ENCODE data around the gene SPINK1.

The SPINK1 gene

GRCh38 chr5:147851578-147851977 is 20.1 kb upstream of the SPINK1 start:
- H3K9me3 ChIP-seq (ENCODE audit: insufficient read depth, low read length): no peaks in the 10 kb centered on the region
- TF ChIP-seq EZH2phosphoT487 (IDR thresholded peaks at IDR 0.05; ENCODE audit: low read depth) (no peak), CTCF (IDR thresholded peaks at IDR 0.05; ENCODE audit: low read depth, low read length) (no peak)
- H3K36me3 ChIP-seq (replicated peaks; ENCODE audit: low read depth, low read length): no peaks in the 10 kb centered on the region
- peaks cover 7% of the 10 kb centered on the region; the same call in 1 of the 2 replicates for H3K27me3 ChIP-seq (ENCODE audit: low read depth, low read length)
- H3K79me2 ChIP-seq (ENCODE audit: low read length): no peaks in the 10 kb centered on the region
- no peak overlapping the region for H3K27ac ChIP-seq (ENCODE audit: low read length)
- H3K4me3 ChIP-seq (ENCODE audit: low read length): no peak overlapping the region
- H2AFZ ChIP-seq (ENCODE audit: low read depth, low read length): no peak overlapping the region
- no peaks in the 10 kb centered on the region for H3K4me1 ChIP-seq (ENCODE audit: low read length)
- H3K4me2 ChIP-seq (ENCODE audit: low read length): no peak overlapping the region
- no peak overlapping the region for H3K9ac ChIP-seq (ENCODE audit: low read length)
- no peaks in the 10 kb centered on the region for H4K20me1 ChIP-seq (ENCODE audit: insufficient read depth, low read length)

- H2AFZ ChIP-seq (ENCODE audit: low read depth, low read length): no peak overlapping the region
- no peaks in the 10 kb centered on the region for H3K79me2 ChIP-seq (ENCODE audit: low read length)
- H4K20me1 ChIP-seq (ENCODE audit: insufficient read depth, low read length): no peaks in the 10 kb centered on the region
- no peak for TF ChIP-seq EZH2phosphoT487 (IDR thresholded peaks at IDR 0.05; ENCODE audit: low read depth)
- no peak for TF ChIP-seq CTCF (IDR thresholded peaks at IDR 0.05; ENCODE audit: low read depth, low read length)
- H3K4me2 ChIP-seq (ENCODE audit: low read length): no peak overlapping the region
- no peaks in the 10 kb centered on the region for H3K9me3 ChIP-seq (ENCODE audit: insufficient read depth, low read length)
- H3K4me1 ChIP-seq (ENCODE audit: low read length): no peaks in the 10 kb centered on the region
- no peaks in the 10 kb centered on the region for H3K36me3 ChIP-seq (replicated peaks; ENCODE audit: low read depth, low read length)
- peaks cover 7% of the 10 kb centered on the region; the same call in 1 of the 2 replicates for H3K27me3 ChIP-seq (ENCODE audit: low read depth, low read length)
- H3K27ac ChIP-seq (ENCODE audit: low read length): no peak overlapping the region
- H3K9ac ChIP-seq (ENCODE audit: low read length): no peak overlapping the region
- no peak overlapping the region for H3K4me3 ChIP-seq (ENCODE audit: low read length)
Measured at GRCh38 chr5:147849226-147849625, 17.8 kb upstream of the SPINK1 start.

GRCh38 chr5:147845618-147846017 is 14.1 kb upstream of the SPINK1 start:
- TF ChIP-seq CTCF (IDR thresholded peaks at IDR 0.05; ENCODE audit: low read depth, low read length) (no peak), EZH2phosphoT487 (IDR thresholded peaks at IDR 0.05; ENCODE audit: low read depth) (no peak)
- Histone ChIP-seq H3K4me3 (ENCODE audit: low read length) (no peak overlapping the region), H3K79me2 (ENCODE audit: low read length) (no peaks in the 10 kb centered on the region), H3K4me1 (ENCODE audit: low read length) (no peaks in the 10 kb centered on the region), H3K4me2 (ENCODE audit: low read length) (no peak overlapping the region), H3K27me3 (ENCODE audit: low read depth, low read length) (peaks cover 11% of the 10 kb centered on the region), H3K9ac (ENCODE audit: low read length) (no peak overlapping the region), H3K9me3 (ENCODE audit: insufficient read depth, low read length) (no peaks in the 10 kb centered on the region), H4K20me1 (ENCODE audit: insufficient read depth, low read length) (no peaks in the 10 kb centered on the region), H2AFZ (ENCODE audit: low read depth, low read length) (no peak overlapping the region), H3K36me3 (replicated peaks; ENCODE audit: low read depth, low read length) (no peaks in the 10 kb centered on the region), H3K27ac (ENCODE audit: low read length) (no peak overlapping the region)

GRCh38 chr5:147844846-147845245 is 13.4 kb upstream of the SPINK1 start:
- Histone ChIP-seq H3K4me2 (ENCODE audit: low read length) (no peak overlapping the region), H3K9ac (ENCODE audit: low read length) (no peak overlapping the region), H3K27me3 (ENCODE audit: low read depth, low read length) (peaks cover 11% of the 10 kb centered on the region), H2AFZ (ENCODE audit: low read depth, low read length) (no peak overlapping the region), H4K20me1 (ENCODE audit: insufficient read depth, low read length) (no peaks in the 10 kb centered on the region), H3K36me3 (replicated peaks; ENCODE audit: low read depth, low read length) (no peaks in the 10 kb centered on the region), H3K27ac (ENCODE audit: low read length) (no peak overlapping the region), H3K79me2 (ENCODE audit: low read length) (no peaks in the 10 kb centered on the region), H3K4me1 (ENCODE audit: low read length) (no peaks in the 10 kb centered on the region), H3K9me3 (ENCODE audit: insufficient read depth, low read length) (no peaks in the 10 kb centered on the region), H3K4me3 (ENCODE audit: low read length) (no peak overlapping the region)
- TF ChIP-seq CTCF (IDR thresholded peaks at IDR 0.05; ENCODE audit: low read depth, low read length) (no peak), EZH2phosphoT487 (IDR thresholded peaks at IDR 0.05; ENCODE audit: low read depth) (no peak)

All from OCI-LY3 (cell line).